IMR-90 (cell line): ENCODE data around the gene CELA2B. TPM values are rescaled to one million over a fixed set of nuclear protein-coding genes. Genes with fewer than 3 reads are reported as not detected.

Source experiments
- ATAC-seq: fragments of 200-7000 bp; cut with Tn5 transposase; 2 replicates; pipeline ENCODE4 v1.9.1; 2020; ENCODE audit warnings: low read depth, mild to moderate bottlenecking, moderate library complexity
- BruUV-seq: library from RNA; stranded (reverse); fragments of 400-500 nt; replicated peaks from 2 replicates; lab custom pipeline; 2021; lab: Mats Ljungman, UMichigan
- CTCF ChIA-PET: fragments of 300-600 bp; formaldehyde crosslinking; extraction: SDS; loops from one replicate; lab custom pipeline; 2021; ENCODE audit warnings: antibody characterized with exemption; lab: Yijun Ruan, JAX
- POLR2A ChIA-PET: fragments of 300-600 bp; sonication (Branson Sonifier 250); formaldehyde crosslinking; loops from one replicate; lab custom pipeline; 2022; ENCODE audit warnings: antibody characterized with exemption; ENCODE audit not compliant: unreplicated experiment; lab: Charles Lee
- DNase-seq: peaks from one replicate; pipeline ENCODE4 v3.0.0; 2013
- H2AFZ ChIP-seq: replicated peaks from 2 replicates; pipeline ENCODE3; 2013; ENCODE audit warnings: low read length, mild to moderate bottlenecking; ENCODE audit not compliant: poor library complexity
- H2AK5ac ChIP-seq: 2 replicates; pipeline ENCODE4 v1.6.1; 2013; ENCODE audit warnings: low read depth, low read length, inconsistent platforms
- H2AK9ac ChIP-seq: replicated peaks from 2 replicates; pipeline ENCODE3; 2013; ENCODE audit warnings: mild to moderate bottlenecking, low read depth, low read length, moderate library complexity; ENCODE audit not compliant: poor library complexity
- H2BK120ac ChIP-seq: 2 replicates; pipeline ENCODE4 v1.6.1; 2013; ENCODE audit warnings: low read depth, low read length, inconsistent platforms
- H2BK15ac ChIP-seq: 3 replicates; pipeline ENCODE4 v1.6.1; 2013; ENCODE audit warnings: low read depth, low read length, inconsistent platforms
- H2BK20ac ChIP-seq: 2 replicates; pipeline ENCODE4 v1.6.1; 2013; ENCODE audit warnings: low read depth, mild to moderate bottlenecking, inconsistent platforms, low read length, moderate library complexity
- H2BK5ac ChIP-seq: 2 replicates; pipeline ENCODE4 v1.6.1; 2013; ENCODE audit warnings: mild to moderate bottlenecking, low read depth, low read length, inconsistent platforms; ENCODE audit not compliant: poor library complexity, severe bottlenecking
- H3K14ac ChIP-seq: replicated peaks from 2 replicates; pipeline ENCODE4 v1.6.1; 2013; ENCODE audit warnings: low read depth, low read length, inconsistent platforms
- H3K18ac ChIP-seq: 2 replicates; pipeline ENCODE4 v1.6.1; 2013; ENCODE audit warnings: low read depth, low read length, control low read depth
- H3K23ac ChIP-seq: 2 replicates; pipeline ENCODE4 v1.6.1; 2013; ENCODE audit warnings: low read depth, low read length, inconsistent platforms
- H3K27ac ChIP-seq: 2 replicates; pipeline ENCODE4 v1.5.1; 2013; ENCODE audit warnings: mild to moderate bottlenecking, control low read depth, low read length; ENCODE audit not compliant: insufficient read depth
- H3K27me3 ChIP-seq: 2 replicates; pipeline ENCODE4 v1.6.1; 2013; ENCODE audit warnings: low read length; ENCODE audit not compliant: control insufficient read depth, insufficient read depth
- H3K36me3 ChIP-seq: 2 replicates; pipeline ENCODE4 v1.6.1; 2013; ENCODE audit warnings: low read length, mixed read lengths; ENCODE audit not compliant: control insufficient read depth, insufficient read depth
- H3K4ac ChIP-seq: 2 replicates; pipeline ENCODE4 v1.6.1; 2013; ENCODE audit warnings: low read depth, low read length, inconsistent platforms
- H3K4me1 ChIP-seq: 2 replicates; pipeline ENCODE4 v1.6.1; 2013; ENCODE audit warnings: low read length, mixed read lengths; ENCODE audit not compliant: control insufficient read depth, insufficient read depth
- H3K4me2 ChIP-seq: 2 replicates; pipeline ENCODE4 v1.6.1; 2013; ENCODE audit warnings: low read depth, mild to moderate bottlenecking, control low read depth, low read length, moderate library complexity
- H3K4me3 ChIP-seq: 2 replicates; pipeline ENCODE4 v1.5.1; 2013; ENCODE audit warnings: low read depth, mild to moderate bottlenecking, control low read depth, low read length, moderate library complexity; ENCODE audit not compliant: insufficient read depth
- H3K56ac ChIP-seq: 2 replicates; pipeline ENCODE4 v1.6.1; 2013; ENCODE audit warnings: low read length, inconsistent platforms; ENCODE audit not compliant: insufficient read depth; ENCODE audit errors: extremely low read depth
- H3K79me1 ChIP-seq, 2 experiments: 2 replicates each; pipeline ENCODE4 v1.6.1; 2013; ENCODE audit warnings: low read length in 2 of 2, inconsistent platforms in 1 of 2, low read depth in 1 of 2
- H3K9ac ChIP-seq: 2 replicates; pipeline ENCODE4 v1.6.1; 2013; ENCODE audit warnings: low read depth, low read length, control low read depth
- H3K9me1 ChIP-seq: 2 replicates; pipeline ENCODE4 v1.6.1; 2013; ENCODE audit warnings: low read length, inconsistent platforms; ENCODE audit not compliant: insufficient read depth
- H3K9me3 ChIP-seq: 2 replicates; pipeline ENCODE4 v1.6.1; 2013; ENCODE audit warnings: low read length; ENCODE audit not compliant: control insufficient read depth, insufficient read depth
- H4K20me1 ChIP-seq: 2 replicates; pipeline ENCODE4 v1.6.1; 2013; ENCODE audit warnings: low read length, inconsistent platforms; ENCODE audit not compliant: insufficient read depth
- H4K5ac ChIP-seq: 2 replicates; pipeline ENCODE4 v1.6.1; 2013; ENCODE audit warnings: mild to moderate bottlenecking, low read depth, low read length, control low read depth
- H4K8ac ChIP-seq, 2 experiments: 2 replicates each; pipeline ENCODE4 v1.6.1; 2013; ENCODE audit warnings: low read depth in 2 of 2, low read length in 2 of 2, control low read depth in 1 of 2, inconsistent platforms in 1 of 2
- H4K91ac ChIP-seq: 2 replicates; pipeline ENCODE4 v1.6.1; 2013; ENCODE audit warnings: low read depth, low read length, inconsistent platforms; ENCODE audit not compliant: insufficient read depth
- BHLHE40 ChIP-seq: fragments of 150-350 bp; IDR thresholded peaks from 2 replicates; pipeline ENCODE4 v1.6.1; 2016; ENCODE audit warnings: mild to moderate bottlenecking, low read depth, low read length
- CHD1 ChIP-seq: IDR thresholded peaks from 2 replicates; pipeline ENCODE4 v1.6.1; 2012; ENCODE audit warnings: low read depth, low read length, improper control_type of control experiment
- ELK1 ChIP-seq: fragments of 150-350 bp; IDR thresholded peaks from 2 replicates; pipeline ENCODE4 v1.6.1; 2016; ENCODE audit warnings: low read depth, mild to moderate bottlenecking, low read length, moderate library complexity, borderline replicate concordance
- FOS ChIP-seq: fragments of 150-350 bp; IDR thresholded peaks from 2 replicates; pipeline ENCODE4 v1.6.1; 2016; ENCODE audit warnings: low read depth, low read length
- MAFK ChIP-seq: IDR thresholded peaks from 2 replicates; pipeline ENCODE4 v1.6.1; 2012; ENCODE audit warnings: low read depth, low read length, improper control_type of control experiment
- MAZ ChIP-seq: IDR thresholded peaks from 2 replicates; pipeline ENCODE4 v1.6.1; 2012; ENCODE audit warnings: low read depth, mild to moderate bottlenecking, low read length, improper control_type of control experiment, moderate library complexity, borderline replicate concordance
- MXI1 ChIP-seq: IDR thresholded peaks from 2 replicates; pipeline ENCODE4 v1.6.1; 2012; ENCODE audit warnings: low read depth, mild to moderate bottlenecking, low read length, moderate library complexity, borderline replicate concordance
- NFE2L2 ChIP-seq: fragments of 150-350 bp; IDR thresholded peaks from 2 replicates; pipeline ENCODE4 v1.6.1; 2016; ENCODE audit warnings: low read depth, mild to moderate bottlenecking, low read length
- POLR2A ChIP-seq: IDR thresholded peaks from 2 replicates; pipeline ENCODE4 v1.6.1; 2012; ENCODE audit warnings: mild to moderate bottlenecking, low read depth, low read length
- RCOR1 ChIP-seq: IDR thresholded peaks from 2 replicates; pipeline ENCODE4 v1.6.1; 2012; ENCODE audit warnings: mild to moderate bottlenecking, low read length, improper control_type of control experiment; ENCODE audit not compliant: insufficient replicate concordance
- RFX5 ChIP-seq: IDR thresholded peaks from 2 replicates; pipeline ENCODE4 v1.8.0; 2012; ENCODE audit warnings: low read depth, mild to moderate bottlenecking, low read length, moderate library complexity
- SMC3 ChIP-seq: fragments of 150-350 bp; IDR thresholded peaks from 2 replicates; pipeline ENCODE4 v1.6.1; 2016; ENCODE audit warnings: low read depth, mild to moderate bottlenecking, antibody characterized with exemption, low read length, moderate library complexity
- USF2 ChIP-seq: fragments of 150-350 bp; IDR thresholded peaks from 2 replicates; pipeline ENCODE4 v1.6.1; 2017; ENCODE audit warnings: mild to moderate bottlenecking, antibody characterized with exemption, low read length, low read depth
- WGBS, 2 experiments: methylation state at CpG; one replicate each; pipeline versions ENCODE4 v1.1.5 to v1.1.7; 2013; ENCODE audit warnings: missing lambda C conversion rate in 2 of 2; ENCODE audit not compliant: insufficient read length in 1 of 2; ENCODE audit errors: extremely low coverage in 2 of 2; 5-methylcytosine and 5-hydroxymethylcytosine counted together
- dilution Hi-C: fragments of 300-500 bp; cut with HindIII; formaldehyde crosslinking; loops from one replicate; pipeline ENCODE4 v1.14.3; 2018; ENCODE audit warnings: low sequenced_read_pairs; ENCODE audit not compliant: unreplicated experiment
- in situ Hi-C: fragments of 300-500 bp; cut with MboI; formaldehyde crosslinking; loops from 3 replicates; pipeline ENCODE4 v1.14.3; 2019; ENCODE audit warnings: low sequenced_read_pairs, inconsistent platforms, mixed read lengths
- intact Hi-C: fragments of 100-400 bp; cut with micrococcal nuclease; formaldehyde crosslinking; loops from 2 replicates; pipeline ENCODE4 v1.10.0; 2022
- polyA plus RNA-seq, 3 experiments: library from polyadenylated mRNA; depleted of rRNA; stranded (reverse); fragments of >200 nt; gene quantifications; 2 replicates each; pipeline ENCODE4 v1.2.3, GENCODE V29; 2012; ENCODE audit warnings: low replicate concordance in 1 of 3
- total RNA-seq: library from RNA; depleted of rRNA; stranded (reverse); fragments of >200 nt; gene quantifications from 2 replicates; pipeline ENCODE4 v1.2.3, GENCODE V29; 2012

Gene CELA2B
- total and polyA plus RNA-seq, 2 of the 4 experiments (the other 2 are of a cell fraction), result not detected

- H4K5ac ChIP-seq, result peak within 1 kb of the TSS; percentile 63; the same call in 1 of the 2 replicates
- ATAC-seq (peak; percentile 64), DNase-seq (peak; percentile 100)
- peak within 1 kb of the TSS; percentile 21; the same call in 1 of the 2 replicates for H3K56ac ChIP-seq
- in situ Hi-C loops, result no loop called here
- no TSS peak for BruUV-seq
- H2BK15ac ChIP-seq, result no peak within 1 kb of the TSS
- peak within 1 kb of the TSS; percentile 94 for H2AFZ ChIP-seq
- 0 out of 2 replicates have a peak within 1 kb of the TSS, but pooled peaks have one; percentile 18 for H3K14ac ChIP-seq
- H3K4me2 ChIP-seq, result peak within 1 kb of the TSS; percentile 89
- H3K36me3 ChIP-seq, result peaks cover 3% of the 10 kb centered on the region; the same call in 1 of the 2 replicates
- intact Hi-C loops, result no loop called here
- peak within 1 kb of the TSS; percentile 26; the same call in 1 of the 2 replicates for H3K23ac ChIP-seq
- H3K18ac ChIP-seq, result no peak within 1 kb of the TSS
- peak within 1 kb of the TSS; percentile 63 for H3K27ac ChIP-seq
- H3K9ac ChIP-seq, result peak within 1 kb of the TSS; percentile 72
- peak within 1 kb of the TSS; percentile 65 for H2AK9ac ChIP-seq
- 0% methylated on average over 9 of the region's 65 CpGs; no CpG with 5 or more reads in 1 of the 2 experiments for WGBS, 2 experiments
- H3K4ac ChIP-seq, result peak within 1 kb of the TSS; percentile 24; the same call in 1 of the 2 replicates
- peaks cover 15 to 38% of the 10 kb centered on the region in 2 experiments for H3K79me1 ChIP-seq
- no peak within 1 kb of the TSS; the same call in 1 of the 2 replicates for H4K91ac ChIP-seq
- POLR2A ChIA-PET, result no interaction called here
- peak within 1 kb of the TSS; percentile 72 for H2BK5ac ChIP-seq
- no peaks in the 10 kb centered on the region for H3K27me3 ChIP-seq
- dilution Hi-C loops, result no loop called here
- H2AK5ac ChIP-seq, result peak within 1 kb of the TSS; percentile 23
- CTCF ChIA-PET, result no interaction called here
- no peaks in the 10 kb centered on the region; the same call in none of the 2 replicates for H4K20me1 ChIP-seq
- no peak within 1 kb of the TSS for H2BK20ac ChIP-seq
- no peaks in the 10 kb centered on the region for H3K9me3 ChIP-seq
- peak within 1 kb of the TSS; percentile 55 to 78; a peak in 3 of 4 replicates for H4K8ac ChIP-seq
- peaks cover 2% of the 10 kb centered on the region for H3K4me1 ChIP-seq
- peaks cover 10% of the 10 kb centered on the region for H3K9me1 ChIP-seq
- peak within 1 kb of the TSS; percentile 82 for H3K4me3 ChIP-seq
- H2BK120ac ChIP-seq, result no peak within 1 kb of the TSS
- TF ChIP-seq SMC3 (no peak), RFX5 (no peak), MAFK (no peak), POLR2A (peak; percentile 79), NFE2L2 (no peak), MXI1 (peak; percentile 95), USF2 (peak; percentile 99), CHD1 (0 out of 2 replicates have a peak, but pooled peaks have one; percentile 89), BHLHE40 (peak; percentile 98), FOS (no peak), MAZ (peak; percentile 97; the same call in 1 of the 2 replicates), RCOR1 (peak; percentile 53), ELK1 (no peak)
These were observed 50.8 kb downstream of the CELA2B start, which contains the start of gene DNAJC16 for GRCh38 chr1:15526490-15527339. DNAJC16 (plus strand) TSS chr1:15526848; CDS start chr1:15529106, 2,258 bp downstream.
